Measurements from ENCODE around the gene FBXW8. TPM values are rescaled to one million over a fixed set of nuclear protein-coding genes. Genes with fewer than 3 reads are reported as not detected.

The FBXW8 gene
- total RNA-seq, 1 experiment from 2014 or later = 15.6 TPM

GRCh38 chr12:117051380-117051779 lies 140.6 kb downstream of the FBXW8 start:
- Mint-ChIP-seq H3K36me3 (no peaks in the 10 kb centered on the region), H3K4me1 (peaks cover 49% of the 10 kb centered on the region), H3K27me3 (ENCODE audit: low read depth) (no peaks in the 10 kb centered on the region), H3K27ac (peak overlapping the region; percentile 65; the same call in 1 of the 2 replicates), H3K4me3 (no peak overlapping the region), H3K9me3 (no peaks in the 10 kb centered on the region)
- ChIA-PET POLR2A (no interaction called here), CTCF (interaction anchor here (1.3 kb wide), 1 partner anchor 61 kb away, joined by 3 read pairs; no protein-coding TSS in a partner anchor)
- DNase-seq (ENCODE audit: low spot score) (no peak), ATAC-seq (no peak)
- no peak for TF ChIP-seq FOXP1 (CRISPR knock-in tag; IDR thresholded peaks at IDR 0.05; ENCODE audit: borderline replicate concordance)
- no peak for TF ChIP-seq ZNF281 (CRISPR knock-in tag; IDR thresholded peaks at IDR 0.05)
- TF ChIP-seq ZNF232 (CRISPR knock-in tag; IDR thresholded peaks at IDR 0.05) = no peak
- TF ChIP-seq SMAD4 (CRISPR knock-in tag; IDR thresholded peaks at IDR 0.05) = no peak
- no peak for TF ChIP-seq CDX4 (CRISPR knock-in tag; IDR thresholded peaks at IDR 0.05; ENCODE audit: borderline replicate concordance)
- TF ChIP-seq, protein P1, sequence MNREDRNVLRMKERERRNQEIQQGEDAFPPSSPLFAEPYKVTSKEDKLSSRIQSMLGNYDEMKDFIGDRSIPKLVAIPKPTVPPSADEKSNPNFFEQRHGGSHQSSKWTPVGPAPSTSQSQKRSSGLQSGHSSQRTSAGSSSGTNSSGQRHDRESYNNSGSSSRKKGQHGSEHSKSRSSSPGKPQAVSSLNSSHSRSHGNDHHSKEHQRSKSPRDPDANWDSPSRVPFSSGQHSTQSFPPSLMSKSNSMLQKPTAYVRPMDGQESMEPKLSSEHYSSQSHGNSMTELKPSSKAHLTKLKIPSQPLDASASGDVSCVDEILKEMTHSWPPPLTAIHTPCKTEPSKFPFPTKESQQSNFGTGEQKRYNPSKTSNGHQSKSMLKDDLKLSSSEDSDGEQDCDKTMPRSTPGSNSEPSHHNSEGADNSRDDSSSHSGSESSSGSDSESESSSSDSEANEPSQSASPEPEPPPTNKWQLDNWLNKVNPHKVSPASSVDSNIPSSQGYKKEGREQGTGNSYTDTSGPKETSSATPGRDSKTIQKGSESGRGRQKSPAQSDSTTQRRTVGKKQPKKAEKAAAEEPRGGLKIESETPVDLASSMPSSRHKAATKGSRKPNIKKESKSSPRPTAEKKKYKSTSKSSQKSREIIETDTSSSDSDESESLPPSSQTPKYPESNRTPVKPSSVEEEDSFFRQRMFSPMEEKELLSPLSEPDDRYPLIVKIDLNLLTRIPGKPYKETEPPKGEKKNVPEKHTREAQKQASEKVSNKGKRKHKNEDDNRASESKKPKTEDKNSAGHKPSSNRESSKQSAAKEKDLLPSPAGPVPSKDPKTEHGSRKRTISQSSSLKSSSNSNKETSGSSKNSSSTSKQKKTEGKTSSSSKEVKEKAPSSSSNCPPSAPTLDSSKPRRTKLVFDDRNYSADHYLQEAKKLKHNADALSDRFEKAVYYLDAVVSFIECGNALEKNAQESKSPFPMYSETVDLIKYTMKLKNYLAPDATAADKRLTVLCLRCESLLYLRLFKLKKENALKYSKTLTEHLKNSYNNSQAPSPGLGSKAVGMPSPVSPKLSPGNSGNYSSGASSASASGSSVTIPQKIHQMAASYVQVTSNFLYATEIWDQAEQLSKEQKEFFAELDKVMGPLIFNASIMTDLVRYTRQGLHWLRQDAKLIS (CRISPR knock-in tag; IDR thresholded peaks at IDR 0.05; ENCODE audit: borderline replicate concordance) = no peak
- TF ChIP-seq, protein P2, sequence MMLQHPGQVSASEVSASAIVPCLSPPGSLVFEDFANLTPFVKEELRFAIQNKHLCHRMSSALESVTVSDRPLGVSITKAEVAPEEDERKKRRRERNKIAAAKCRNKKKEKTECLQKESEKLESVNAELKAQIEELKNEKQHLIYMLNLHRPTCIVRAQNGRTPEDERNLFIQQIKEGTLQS (CRISPR knock-in tag; conservative IDR thresholded peaks at IDR 0.05) = no peak
- no peak for TF ChIP-seq PREB (CRISPR knock-in tag; IDR thresholded peaks at IDR 0.05; ENCODE audit: borderline replicate concordance)
- TF ChIP-seq TP53 (CRISPR knock-in tag; IDR thresholded peaks at IDR 0.05) = no peak
- TF ChIP-seq SOX15 (CRISPR knock-in tag; IDR thresholded peaks at IDR 0.05) = no peak

GRCh38 chr12:117052386-117053049 lies 141.8 kb downstream of the FBXW8 start:
- Mint-ChIP-seq H3K36me3 (no peaks in the 10 kb centered on the region), H3K4me3 (peak overlapping the region; percentile 25; the same call in 1 of the 2 replicates), H3K27me3 (ENCODE audit: low read depth) (no peaks in the 10 kb centered on the region), H3K9me3 (no peaks in the 10 kb centered on the region), H3K27ac (peak overlapping the region; percentile 72), H3K4me1 (peaks cover 45% of the 10 kb centered on the region)
- ATAC-seq (peak; percentile 67), DNase-seq (ENCODE audit: low spot score) (peak; percentile 58)
- POLR2A ChIA-PET = interaction anchor here (0.7 to 1.1 kb wide), 2 partner anchors 15 to 46 kb away, joined by 3 read pairs; no protein-coding TSS in a partner anchor
- CTCF ChIA-PET = interaction anchor here (0.5 to 3.2 kb wide), 11 partner anchors 14 to 908 kb away, joined by 3 to 14 read pairs (median 4); partner anchors contain the start of gene TESC
- TF ChIP-seq SMAD3 (CRISPR knock-in tag; IDR thresholded peaks at IDR 0.05; ENCODE audit: borderline replicate concordance) (no peak), ZNF396 (CRISPR knock-in tag; IDR thresholded peaks at IDR 0.05; ENCODE audit: borderline replicate concordance) (no peak), NFE2L1 (CRISPR knock-in tag; IDR thresholded peaks at IDR 0.05) (0 out of 2 replicates have a peak, but pooled peaks have one; percentile 35), ZNF423 (CRISPR knock-in tag; IDR thresholded peaks at IDR 0.05) (peak; percentile 95), CBFB (CRISPR knock-in tag; IDR thresholded peaks at IDR 0.05; ENCODE audit: low read depth) (no peak), TP53 (CRISPR knock-in tag; IDR thresholded peaks at IDR 0.05) (0 out of 2 replicates have a peak, but pooled peaks have one; percentile 13), ZBTB43 (CRISPR knock-in tag; IDR thresholded peaks at IDR 0.05) (0 out of 2 replicates have a peak, but pooled peaks have one; percentile 20), TEAD1 (CRISPR knock-in tag; IDR thresholded peaks at IDR 0.05) (peak; percentile 42; the same call in 1 of the 2 replicates)
- TF ChIP-seq, protein P3, sequence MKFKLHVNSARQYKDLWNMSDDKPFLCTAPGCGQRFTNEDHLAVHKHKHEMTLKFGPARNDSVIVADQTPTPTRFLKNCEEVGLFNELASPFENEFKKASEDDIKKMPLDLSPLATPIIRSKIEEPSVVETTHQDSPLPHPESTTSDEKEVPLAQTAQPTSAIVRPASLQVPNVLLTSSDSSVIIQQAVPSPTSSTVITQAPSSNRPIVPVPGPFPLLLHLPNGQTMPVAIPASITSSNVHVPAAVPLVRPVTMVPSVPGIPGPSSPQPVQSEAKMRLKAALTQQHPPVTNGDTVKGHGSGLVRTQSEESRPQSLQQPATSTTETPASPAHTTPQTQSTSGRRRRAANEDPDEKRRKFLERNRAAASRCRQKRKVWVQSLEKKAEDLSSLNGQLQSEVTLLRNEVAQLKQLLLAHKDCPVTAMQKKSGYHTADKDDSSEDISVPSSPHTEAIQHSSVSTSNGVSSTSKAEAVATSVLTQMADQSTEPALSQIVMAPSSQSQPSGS (CRISPR knock-in tag; IDR thresholded peaks at IDR 0.05; ENCODE audit: borderline replicate concordance, low read depth) = no peak
- TF ChIP-seq, protein P4, sequence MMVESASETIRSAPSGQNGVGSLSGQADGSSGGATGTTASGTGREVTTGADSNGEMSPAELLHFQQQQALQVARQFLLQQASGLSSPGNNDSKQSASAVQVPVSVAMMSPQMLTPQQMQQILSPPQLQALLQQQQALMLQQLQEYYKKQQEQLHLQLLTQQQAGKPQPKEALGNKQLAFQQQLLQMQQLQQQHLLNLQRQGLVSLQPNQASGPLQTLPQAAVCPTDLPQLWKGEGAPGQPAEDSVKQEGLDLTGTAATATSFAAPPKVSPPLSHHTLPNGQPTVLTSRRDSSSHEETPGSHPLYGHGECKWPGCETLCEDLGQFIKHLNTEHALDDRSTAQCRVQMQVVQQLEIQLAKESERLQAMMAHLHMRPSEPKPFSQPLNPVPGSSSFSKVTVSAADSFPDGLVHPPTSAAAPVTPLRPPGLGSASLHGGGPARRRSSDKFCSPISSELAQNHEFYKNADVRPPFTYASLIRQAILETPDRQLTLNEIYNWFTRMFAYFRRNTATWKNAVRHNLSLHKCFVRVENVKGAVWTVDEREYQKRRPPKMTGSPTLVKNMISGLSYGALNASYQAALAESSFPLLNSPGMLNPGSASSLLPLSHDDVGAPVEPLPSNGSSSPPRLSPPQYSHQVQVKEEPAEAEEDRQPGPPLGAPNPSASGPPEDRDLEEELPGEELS (CRISPR knock-in tag; IDR thresholded peaks at IDR 0.05) = peak; percentile 51; the same call in 1 of the 2 replicates

Measured in WTC11 (cell line).